A673 (cell line): Measurements from ENCODE around the gene GCC1.

Experiments used
- EZH2 ChIP-seq: fragments of 200-600 bp; sonication (generic); IDR thresholded peaks from 2 replicates; pipeline ENCODE4 v1.6.1; 2017; ENCODE audit warnings: borderline replicate concordance, low read depth, mild to moderate bottlenecking, mixed read lengths, antibody characterized with exemption, low read length; ENCODE audit not compliant: poor library complexity, severe bottlenecking
- TF ChIP-seq, protein P1 (sequence below): fragments of 300-800, 200-600 bp; sonication (generic); conservative IDR thresholded peaks from 2 replicates; pipeline ENCODE4 v1.5.1; 2017; ENCODE audit warnings: low read depth, mild to moderate bottlenecking, antibody characterized with exemption, low read length, moderate library complexity, mixed read lengths

GRCh38 chr7:127588697-127589482, 3.5 kb upstream of the GCC1 start:
- TF ChIP-seq, protein P1, sequence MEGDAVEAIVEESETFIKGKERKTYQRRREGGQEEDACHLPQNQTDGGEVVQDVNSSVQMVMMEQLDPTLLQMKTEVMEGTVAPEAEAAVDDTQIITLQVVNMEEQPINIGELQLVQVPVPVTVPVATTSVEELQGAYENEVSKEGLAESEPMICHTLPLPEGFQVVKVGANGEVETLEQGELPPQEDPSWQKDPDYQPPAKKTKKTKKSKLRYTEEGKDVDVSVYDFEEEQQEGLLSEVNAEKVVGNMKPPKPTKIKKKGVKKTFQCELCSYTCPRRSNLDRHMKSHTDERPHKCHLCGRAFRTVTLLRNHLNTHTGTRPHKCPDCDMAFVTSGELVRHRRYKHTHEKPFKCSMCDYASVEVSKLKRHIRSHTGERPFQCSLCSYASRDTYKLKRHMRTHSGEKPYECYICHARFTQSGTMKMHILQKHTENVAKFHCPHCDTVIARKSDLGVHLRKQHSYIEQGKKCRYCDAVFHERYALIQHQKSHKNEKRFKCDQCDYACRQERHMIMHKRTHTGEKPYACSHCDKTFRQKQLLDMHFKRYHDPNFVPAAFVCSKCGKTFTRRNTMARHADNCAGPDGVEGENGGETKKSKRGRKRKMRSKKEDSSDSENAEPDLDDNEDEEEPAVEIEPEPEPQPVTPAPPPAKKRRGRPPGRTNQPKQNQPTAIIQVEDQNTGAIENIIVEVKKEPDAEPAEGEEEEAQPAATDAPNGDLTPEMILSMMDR, result peak; percentile 72
- no peak for TF ChIP-seq EZH2
